ENCODE data around the gene SUMF2.

- TF ChIP-seq, protein P1, sequence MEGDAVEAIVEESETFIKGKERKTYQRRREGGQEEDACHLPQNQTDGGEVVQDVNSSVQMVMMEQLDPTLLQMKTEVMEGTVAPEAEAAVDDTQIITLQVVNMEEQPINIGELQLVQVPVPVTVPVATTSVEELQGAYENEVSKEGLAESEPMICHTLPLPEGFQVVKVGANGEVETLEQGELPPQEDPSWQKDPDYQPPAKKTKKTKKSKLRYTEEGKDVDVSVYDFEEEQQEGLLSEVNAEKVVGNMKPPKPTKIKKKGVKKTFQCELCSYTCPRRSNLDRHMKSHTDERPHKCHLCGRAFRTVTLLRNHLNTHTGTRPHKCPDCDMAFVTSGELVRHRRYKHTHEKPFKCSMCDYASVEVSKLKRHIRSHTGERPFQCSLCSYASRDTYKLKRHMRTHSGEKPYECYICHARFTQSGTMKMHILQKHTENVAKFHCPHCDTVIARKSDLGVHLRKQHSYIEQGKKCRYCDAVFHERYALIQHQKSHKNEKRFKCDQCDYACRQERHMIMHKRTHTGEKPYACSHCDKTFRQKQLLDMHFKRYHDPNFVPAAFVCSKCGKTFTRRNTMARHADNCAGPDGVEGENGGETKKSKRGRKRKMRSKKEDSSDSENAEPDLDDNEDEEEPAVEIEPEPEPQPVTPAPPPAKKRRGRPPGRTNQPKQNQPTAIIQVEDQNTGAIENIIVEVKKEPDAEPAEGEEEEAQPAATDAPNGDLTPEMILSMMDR (IDR thresholded peaks at IDR 0.05), result peak; percentile 50 to 72
- no peak for TF ChIP-seq POLR2AphosphoS5 (IDR thresholded peaks at IDR 0.05)
- TF ChIP-seq POLR2A (IDR thresholded peaks at IDR 0.05), result no peak
- TF ChIP-seq EP300 (IDR thresholded peaks at IDR 0.05), result no peak
These were observed 15.5 kb downstream of the SUMF2 start for GRCh38 chr7:56079450-56080185.

Data from suprapubic skin (tissue), 4 donors.